ENCODE data around the gene CCDC157. TPM values are rescaled to one million over a fixed set of nuclear protein-coding genes. Genes with fewer than 3 reads are reported as not detected.
A peak's percentile ranks its signal among the peaks of the same experiment; 100 is the strongest.
"Not testable (repeated sequence)": the region's sequence is repeated elsewhere in the genome, so short reads cannot be mapped to it uniquely, and the experiment has no call there.

Gene CCDC157
- total RNA-seq, 2 donors from 2014 or later: 0.65 to 0.84 TPM

- DNase-seq; ATAC-seq; intact Hi-C loops (cut with DNase I): not testable (repeated sequence)
These were observed 44.2 kb downstream of the CCDC157 start for GRCh38 chr22:30401024-30401423.

- DNase-seq: no peak
- no peak for ATAC-seq
- intact Hi-C loops (cut with DNase I): no loop called here
These were observed 45.4 kb downstream of the CCDC157 start for GRCh38 chr22:30402028-30402765.

GRCh38 chr22:30402766-30403104 lies 45.9 kb downstream of the CCDC157 start:
- ATAC-seq; DNase-seq; intact Hi-C loops (cut with DNase I): not testable (repeated sequence)

- ATAC-seq: no peak
- no peak for DNase-seq
- intact Hi-C loops (cut with DNase I): no loop called here
These were observed 47.5 kb downstream of the CCDC157 start for GRCh38 chr22:30404307-30404706.

- DNase-seq (no peak), ATAC-seq (no peak)
- intact Hi-C loops (cut with DNase I): no loop called here
These were observed 48.9 kb downstream of the CCDC157 start for GRCh38 chr22:30405731-30406130.

- ATAC-seq (peak in 1 of 2 donors; percentile 8), DNase-seq (no peak)
- intact Hi-C loops (cut with DNase I): no loop called here
These were observed 49.6 kb downstream of the CCDC157 start for GRCh38 chr22:30406400-30406799.

GRCh38 chr22:30408388-30409102 lies 51.7 kb downstream of the CCDC157 start:
- no peak for DNase-seq
- peak in 1 of 2 donors; percentile 64 for ATAC-seq
- intact Hi-C loops (cut with DNase I): no loop called here

GRCh38 chr22:30411780-30412179 lies 55.0 kb downstream of the CCDC157 start:
- intact Hi-C loops (cut with DNase I): no loop called here
- ATAC-seq (no peak), DNase-seq (no peak)

- intact Hi-C loops (cut with DNase I): no loop called here
- no peak for DNase-seq
- no peak for ATAC-seq
These were observed 56.2 kb downstream of the CCDC157 start for GRCh38 chr22:30413001-30413400.

GRCh38 chr22:30413745-30414524 lies 57.1 kb downstream of the CCDC157 start:
- intact Hi-C loops (cut with DNase I): no loop called here
- peak in 1 of 2 donors; percentile 18 for ATAC-seq
- no peak for DNase-seq

GRCh38 chr22:30414525-30415047 lies 57.8 kb downstream of the CCDC157 start:
- no peak for DNase-seq
- intact Hi-C loops (cut with DNase I): no loop called here
- ATAC-seq: no peak

- ATAC-seq (no peak), DNase-seq (no peak)
- intact Hi-C loops (cut with DNase I): no loop called here
These were observed 59.6 kb downstream of the CCDC157 start for GRCh38 chr22:30416403-30416802.

- no peak for DNase-seq
- ATAC-seq: no peak
- intact Hi-C loops (cut with DNase I): no loop called here
These were observed 60.0 kb downstream of the CCDC157 start for GRCh38 chr22:30416837-30417236.

GRCh38 chr22:30420347-30421125 lies 63.7 kb downstream of the CCDC157 start:
- ATAC-seq: no peak
- DNase-seq: no peak
- intact Hi-C loops (cut with DNase I): no loop called here

- intact Hi-C loops (cut with DNase I): no loop called here
- ATAC-seq (no peak), DNase-seq (no peak)
These were observed 65.1 kb downstream of the CCDC157 start for GRCh38 chr22:30421695-30422480.

GRCh38 chr22:30422481-30423300 lies 65.9 kb downstream of the CCDC157 start:
- ATAC-seq: peak; percentile 5 to 51
- DNase-seq: peak; percentile 81
- intact Hi-C loops (cut with DNase I): no loop called here

- DNase-seq (no peak), ATAC-seq (peak; percentile 63 to 71)
- intact Hi-C loops (cut with DNase I): no loop called here
These were observed 66.6 kb downstream of the CCDC157 start for GRCh38 chr22:30423301-30423958.
